Measurements from ENCODE around the gene BAZ1A. TPM values are rescaled to one million over a fixed set of nuclear protein-coding genes. Genes with fewer than 3 reads are reported as not detected.
A peak's percentile ranks its signal among the peaks of the same experiment; 100 is the strongest.

BAZ1A gene
- total RNA-seq, 1 donor from 2014 or later: 35.9 TPM

DNA sequence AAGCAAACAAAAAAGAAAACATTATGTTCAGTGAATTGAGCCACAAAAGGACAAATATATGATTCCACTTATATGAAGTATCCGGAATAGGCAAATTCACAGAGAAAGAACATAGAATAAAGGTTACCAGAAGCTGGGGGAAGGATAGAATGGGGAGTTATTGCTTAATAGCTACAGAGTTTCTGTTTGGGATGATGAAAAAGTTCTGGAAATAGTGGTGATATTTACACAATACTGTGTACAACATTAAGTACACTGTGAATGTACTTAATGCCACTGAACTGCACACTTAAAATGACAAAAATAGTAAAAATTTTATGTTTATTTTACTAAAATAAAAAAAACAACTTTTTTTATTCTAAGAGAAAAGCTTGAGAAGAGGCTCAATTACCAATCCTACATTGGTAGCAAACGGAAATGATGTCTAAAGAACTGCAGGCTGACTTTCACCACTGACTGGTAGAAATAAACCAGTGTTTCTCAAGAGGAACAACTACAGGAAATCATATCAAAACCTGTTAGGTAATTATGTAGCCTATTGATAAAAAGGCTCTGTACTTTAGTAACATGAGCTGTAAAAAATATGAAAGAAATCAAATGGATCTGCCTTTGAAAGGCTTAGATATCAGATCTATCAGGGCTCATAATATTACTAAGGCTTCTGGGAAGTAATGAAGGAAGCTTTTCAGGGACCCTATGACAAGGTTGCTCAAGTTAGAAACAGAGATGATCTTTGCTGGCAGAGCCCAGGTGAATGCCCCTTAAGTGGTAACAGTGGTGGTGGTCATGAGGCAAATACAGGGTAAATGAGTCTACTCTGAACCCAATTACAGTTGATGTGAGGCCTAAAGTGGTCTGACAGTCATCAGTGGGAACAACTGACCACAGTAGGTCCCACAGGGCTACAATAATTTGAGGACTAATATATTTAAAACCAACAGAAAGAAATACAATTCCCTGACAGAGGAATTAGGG is 41.3 kb downstream of the BAZ1A start:
- no peaks in the 10 kb centered on the region for H3K27me3 ChIP-seq
- H3K9me3 ChIP-seq: no peaks in the 10 kb centered on the region
- TF ChIP-seq, protein P1, sequence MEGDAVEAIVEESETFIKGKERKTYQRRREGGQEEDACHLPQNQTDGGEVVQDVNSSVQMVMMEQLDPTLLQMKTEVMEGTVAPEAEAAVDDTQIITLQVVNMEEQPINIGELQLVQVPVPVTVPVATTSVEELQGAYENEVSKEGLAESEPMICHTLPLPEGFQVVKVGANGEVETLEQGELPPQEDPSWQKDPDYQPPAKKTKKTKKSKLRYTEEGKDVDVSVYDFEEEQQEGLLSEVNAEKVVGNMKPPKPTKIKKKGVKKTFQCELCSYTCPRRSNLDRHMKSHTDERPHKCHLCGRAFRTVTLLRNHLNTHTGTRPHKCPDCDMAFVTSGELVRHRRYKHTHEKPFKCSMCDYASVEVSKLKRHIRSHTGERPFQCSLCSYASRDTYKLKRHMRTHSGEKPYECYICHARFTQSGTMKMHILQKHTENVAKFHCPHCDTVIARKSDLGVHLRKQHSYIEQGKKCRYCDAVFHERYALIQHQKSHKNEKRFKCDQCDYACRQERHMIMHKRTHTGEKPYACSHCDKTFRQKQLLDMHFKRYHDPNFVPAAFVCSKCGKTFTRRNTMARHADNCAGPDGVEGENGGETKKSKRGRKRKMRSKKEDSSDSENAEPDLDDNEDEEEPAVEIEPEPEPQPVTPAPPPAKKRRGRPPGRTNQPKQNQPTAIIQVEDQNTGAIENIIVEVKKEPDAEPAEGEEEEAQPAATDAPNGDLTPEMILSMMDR (IDR thresholded peaks at IDR 0.05): no peak
- intact Hi-C loops (cut with DNase I): no loop called here
- no peaks in the 10 kb centered on the region for H3K36me3 ChIP-seq
- peaks cover 28% of the 10 kb centered on the region for H3K4me1 ChIP-seq
- DNase-seq (no peak), ATAC-seq (peak; percentile 73)
- no peak overlapping the region for H3K4me3 ChIP-seq
- peak overlapping the region; percentile 72 for H3K27ac ChIP-seq

GRCh38 chr14:34826661-34827060 is 48.5 kb downstream of the BAZ1A start:
- DNase-seq: no peak
- intact Hi-C loops (cut with DNase I): no loop called here
- H3K9me3 ChIP-seq: no peaks in the 10 kb centered on the region
- no peak overlapping the region for H3K4me3 ChIP-seq
- no peak overlapping the region for H3K27ac ChIP-seq
- H3K27me3 ChIP-seq: no peaks in the 10 kb centered on the region
- TF ChIP-seq, protein P1 (IDR thresholded peaks at IDR 0.05): no peak
- H3K4me1 ChIP-seq: no peaks in the 10 kb centered on the region
- H3K36me3 ChIP-seq: peaks cover 14% of the 10 kb centered on the region
- no peak for ATAC-seq

DNA sequence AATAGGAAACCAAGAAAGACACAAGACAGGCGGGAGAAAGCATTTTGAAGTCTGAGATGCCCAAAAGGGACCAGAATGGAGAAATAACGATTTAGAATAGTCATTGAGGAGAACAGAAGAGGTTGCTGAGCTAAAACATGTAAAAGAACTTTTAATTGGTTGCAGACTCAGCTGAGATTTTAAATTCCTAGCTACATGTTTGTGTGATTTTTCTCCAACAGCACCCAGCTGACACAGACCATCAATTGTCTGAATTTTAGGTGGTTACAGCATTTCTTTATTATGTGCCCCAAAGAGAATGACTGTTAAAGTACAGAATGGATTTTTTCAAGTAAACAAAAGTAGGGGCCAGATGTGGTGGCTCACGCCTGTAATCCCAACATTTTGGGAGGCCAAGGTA is 50.3 kb downstream of the BAZ1A start:
- no peak overlapping the region for H3K4me3 ChIP-seq

DNA sequence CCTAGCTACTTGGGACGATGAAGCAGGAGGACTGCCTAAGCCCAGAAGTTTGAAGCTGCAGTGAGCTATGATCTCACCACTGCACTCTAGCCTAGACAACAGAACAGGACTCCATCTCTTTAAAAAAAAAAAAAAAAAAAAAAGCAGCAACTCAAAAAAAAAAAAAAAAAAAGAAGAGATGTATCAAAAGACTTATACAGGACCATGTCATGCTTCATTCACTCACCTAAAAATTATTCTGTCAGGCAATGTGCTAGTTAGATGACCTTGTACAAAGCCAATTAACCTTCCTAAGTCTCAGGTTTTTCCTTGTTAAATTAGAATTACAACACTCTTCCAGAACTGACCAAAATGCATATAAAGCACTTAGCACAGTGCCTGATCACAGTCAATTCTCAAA is 50.9 kb downstream of the BAZ1A start:
- H3K9me3 ChIP-seq: no peaks in the 10 kb centered on the region
- intact Hi-C loops (cut with DNase I): no loop called here
- DNase-seq: no peak
- H3K36me3 ChIP-seq: peaks cover 23% of the 10 kb centered on the region
- ATAC-seq: no peak
- TF ChIP-seq, protein P1 (IDR thresholded peaks at IDR 0.05): no peak
- H3K27me3 ChIP-seq: no peaks in the 10 kb centered on the region
- no peaks in the 10 kb centered on the region for H3K4me1 ChIP-seq
- H3K27ac ChIP-seq: no peak overlapping the region
- H3K4me3 ChIP-seq: no peak overlapping the region

More for the DNA sequence above, 50.3 kb downstream of the BAZ1A start:
- no peak overlapping the region for H3K27ac ChIP-seq
- TF ChIP-seq, protein P1 (IDR thresholded peaks at IDR 0.05): no peak
- H3K27me3 ChIP-seq: no peaks in the 10 kb centered on the region
- no peak for ATAC-seq
- peaks cover 23% of the 10 kb centered on the region for H3K36me3 ChIP-seq
- DNase-seq: no peak
- no peaks in the 10 kb centered on the region for H3K4me1 ChIP-seq
- no peaks in the 10 kb centered on the region for H3K9me3 ChIP-seq
- intact Hi-C loops (cut with DNase I): no loop called here

GRCh38 chr14:34817768-34818167 is 57.4 kb downstream of the BAZ1A start:
- TF ChIP-seq, protein P1 (IDR thresholded peaks at IDR 0.05): no peak
- H3K36me3 ChIP-seq: peaks cover 9% of the 10 kb centered on the region
- ATAC-seq (no peak), DNase-seq (no peak)
- intact Hi-C loops (cut with DNase I): no loop called here
- no peaks in the 10 kb centered on the region for H3K9me3 ChIP-seq
- no peak overlapping the region for H3K27ac ChIP-seq
- H3K4me1 ChIP-seq: no peaks in the 10 kb centered on the region
- H3K27me3 ChIP-seq: no peaks in the 10 kb centered on the region
- no peak overlapping the region for H3K4me3 ChIP-seq
